Transverse colon (tissue), 4 donors: Measurements from ENCODE around the gene ALS2. TPM values are rescaled to one million over a fixed set of nuclear protein-coding genes. Genes with fewer than 3 reads are reported as not detected.

Experiments
- DNase-seq: peaks from one replicate; pipeline ENCODE4 v3.0.0-alpha.2; 2019
- H3K27ac ChIP-seq, 4 donors: fragments of 200-600 bp; sonication (generic); 2 replicates each; pipeline ENCODE4 v1.5.1; 2016 to 2018; ENCODE audit warnings: inconsistent platforms in 4 of 4
- H3K27me3 ChIP-seq: fragments of 200-600 bp; sonication (generic); 2 replicates; pipeline ENCODE4 v1.5.1; 2017; ENCODE audit warnings: inconsistent platforms
- H3K36me3 ChIP-seq, 4 donors: fragments of 200-600 bp; sonication (generic); 2 replicates each; pipeline ENCODE4 v1.5.1; 2017 to 2019; ENCODE audit warnings: inconsistent platforms in 4 of 4
- H3K4me1 ChIP-seq, 4 donors: fragments of 200-600 bp; sonication (generic); 2 replicates each; pipeline ENCODE4 v1.5.1; 2017 to 2020; ENCODE audit warnings: inconsistent platforms in 4 of 4
- H3K4me3 ChIP-seq, 4 donors: fragments of 200-600 bp; sonication (generic); 1 replicate in 1 of 4; 2 replicates in 3 of 4; pipeline versions ENCODE4 v1.5.1 to v1.6.1; 2017 to 2019; ENCODE audit warnings: inconsistent platforms in 4 of 4
- H3K9me3 ChIP-seq, 2 donors: fragments of 200-600 bp; sonication (generic); 2 replicates each; pipeline ENCODE4 v1.5.1; 2017 to 2019; ENCODE audit warnings: inconsistent platforms in 2 of 2
- EP300 ChIP-seq: sonication (generic); formaldehyde crosslinking; IDR thresholded peaks from one replicate; pipeline ENCODE4 v1.6.1; 2017; ENCODE audit warnings: antibody characterized with exemption, low read depth
- POLR2A ChIP-seq: fragments of 450-650 bp; IDR thresholded peaks from one replicate; pipeline ENCODE4 v1.6.1; 2016; ENCODE audit warnings: antibody characterized with exemption, mild to moderate bottlenecking, moderate library complexity
- POLR2AphosphoS5 ChIP-seq, 3 donors: sonication (generic); formaldehyde crosslinking; IDR thresholded peaks; one replicate each; pipeline ENCODE4 v1.6.1; 2016; ENCODE audit warnings: antibody characterized with exemption in 3 of 3
- WGBS, 2 donors: methylation state at CpG; one replicate each; pipeline ENCODE4 v1.1.5; 2018; ENCODE audit warnings: low coverage in 1 of 2; 5-methylcytosine and 5-hydroxymethylcytosine counted together
- in situ Hi-C, 4 donors: fragments of 200-750 bp; cut with MboI; loops; one replicate each; pipeline versions ENCODE4 v1.15.0 to v1.15.1; 2017; ENCODE audit warnings: low sequenced_read_pairs in 3 of 4, low pct_ligation_motif_present in 1 of 4, low pct_unique_long_range_greater_than_20kb in 1 of 4
- intact Hi-C: fragments of 100-400 bp; cut with DNase I; formaldehyde crosslinking; loops from one replicate; pipeline ENCODE4 v1.15.1; 2023; ENCODE audit warnings: low total_unique reads
- total RNA-seq, 4 donors: library from RNA; depleted of rRNA; stranded (reverse); fragments of >200 nt; gene quantifications; one replicate each; pipeline ENCODE4 v1.1.0, GENCODE V29; 2016
- TF ChIP-seq, protein P1 (sequence below), 5 experiments: fragments of 200-600 bp in 3 of 5; fragments of 450-650 bp in 2 of 5; sonication (generic) in 3 of 5; IDR thresholded peaks; 1 replicate in 2 of 5; 2 replicates in 3 of 5; pipeline ENCODE4 v1.5.1; 2016 to 2017; ENCODE audit warnings: antibody characterized with exemption in 5 of 5, inconsistent platforms in 3 of 5, mild to moderate bottlenecking in 2 of 5, moderate library complexity in 1 of 5

The ALS2 gene
- total RNA-seq, 4 donors from 2014 or later, result 7.9 to 61.1 (median 8.9) TPM

- 60 to 83% methylated on average over 5 to 6 of the region's 6 CpGs for WGBS, 2 donors
- TF ChIP-seq EP300 (no peak), POLR2AphosphoS5 (IDR thresholded peaks at IDR 0.05) (no peak), POLR2A (no peak)
- TF ChIP-seq, protein P1, sequence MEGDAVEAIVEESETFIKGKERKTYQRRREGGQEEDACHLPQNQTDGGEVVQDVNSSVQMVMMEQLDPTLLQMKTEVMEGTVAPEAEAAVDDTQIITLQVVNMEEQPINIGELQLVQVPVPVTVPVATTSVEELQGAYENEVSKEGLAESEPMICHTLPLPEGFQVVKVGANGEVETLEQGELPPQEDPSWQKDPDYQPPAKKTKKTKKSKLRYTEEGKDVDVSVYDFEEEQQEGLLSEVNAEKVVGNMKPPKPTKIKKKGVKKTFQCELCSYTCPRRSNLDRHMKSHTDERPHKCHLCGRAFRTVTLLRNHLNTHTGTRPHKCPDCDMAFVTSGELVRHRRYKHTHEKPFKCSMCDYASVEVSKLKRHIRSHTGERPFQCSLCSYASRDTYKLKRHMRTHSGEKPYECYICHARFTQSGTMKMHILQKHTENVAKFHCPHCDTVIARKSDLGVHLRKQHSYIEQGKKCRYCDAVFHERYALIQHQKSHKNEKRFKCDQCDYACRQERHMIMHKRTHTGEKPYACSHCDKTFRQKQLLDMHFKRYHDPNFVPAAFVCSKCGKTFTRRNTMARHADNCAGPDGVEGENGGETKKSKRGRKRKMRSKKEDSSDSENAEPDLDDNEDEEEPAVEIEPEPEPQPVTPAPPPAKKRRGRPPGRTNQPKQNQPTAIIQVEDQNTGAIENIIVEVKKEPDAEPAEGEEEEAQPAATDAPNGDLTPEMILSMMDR (IDR thresholded peaks at IDR 0.05), result no peak
- in situ Hi-C loops, result no loop called here
- Histone ChIP-seq H3K4me3 (no peak overlapping the region), H3K27me3 (no peaks in the 10 kb centered on the region), H3K36me3 (no peaks in the 10 kb centered on the region), H3K4me1 (no peaks in the 10 kb centered on the region), H3K9me3 (no peaks in the 10 kb centered on the region), H3K27ac (no peak overlapping the region)
- no peak for DNase-seq
- intact Hi-C loops, result no loop called here
Measured at GRCh38 chr2:201794294-201794693, 13.6 kb upstream of the ALS2 start.

- no peaks in the 10 kb centered on the region for H3K36me3 ChIP-seq
- no peaks in the 10 kb centered on the region for H3K9me3 ChIP-seq
- 67 to 100% methylated on average over 1 of the region's 1 CpG for WGBS, 2 donors
- H3K4me3 ChIP-seq, result no peak overlapping the region
- in situ Hi-C loops (no loop called here), intact Hi-C loops (no loop called here)
- no peaks in the 10 kb centered on the region for H3K27me3 ChIP-seq
- no peak for DNase-seq
- no peak overlapping the region for H3K27ac ChIP-seq
- TF ChIP-seq POLR2A (no peak), EP300 (no peak), POLR2AphosphoS5 (IDR thresholded peaks at IDR 0.05) (no peak)
- TF ChIP-seq, protein P1 (IDR thresholded peaks at IDR 0.05), result no peak
- no peaks in the 10 kb centered on the region for H3K4me1 ChIP-seq
Measured at GRCh38 chr2:201793631-201794030, 12.9 kb upstream of the ALS2 start.

DNA sequence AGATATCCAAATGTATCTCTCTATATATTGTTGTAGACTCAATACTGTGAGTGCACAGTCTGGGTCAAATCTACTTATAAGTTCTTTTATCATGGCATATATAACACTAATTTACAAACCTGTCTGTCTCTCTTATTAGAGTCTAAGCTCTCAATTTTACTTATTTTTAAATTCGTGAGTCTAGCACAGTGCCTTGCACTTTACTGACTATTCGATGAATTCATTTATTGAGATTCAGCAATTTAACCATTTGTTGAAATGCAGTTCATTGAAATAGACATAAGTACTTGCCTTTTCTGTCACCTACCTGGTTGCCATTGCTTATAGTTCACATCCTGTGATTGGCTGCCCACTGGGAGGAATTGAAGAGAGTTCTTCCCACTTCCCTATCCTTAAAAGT, 10.3 kb upstream of the ALS2 start:
- DNase-seq, result no peak
- intact Hi-C loops (no loop called here), in situ Hi-C loops (no loop called here)
- 61 to 86% methylated on average over 2 of the region's 2 CpGs for WGBS, 2 donors
- H3K27me3 ChIP-seq, result no peaks in the 10 kb centered on the region
- H3K27ac ChIP-seq, result no peak overlapping the region
- H3K4me1 ChIP-seq, result no peaks in the 10 kb centered on the region
- no peaks in the 10 kb centered on the region for H3K9me3 ChIP-seq
- TF ChIP-seq POLR2AphosphoS5 (IDR thresholded peaks at IDR 0.05), result no peak
- no peak for TF ChIP-seq EP300
- TF ChIP-seq POLR2A, result no peak
- TF ChIP-seq, protein P1 (IDR thresholded peaks at IDR 0.05), result no peak
- no peak overlapping the region for H3K4me3 ChIP-seq
- H3K36me3 ChIP-seq, result no peaks in the 10 kb centered on the region

- intact Hi-C loops, result no loop called here
- H3K4me3 ChIP-seq, result no peak overlapping the region
- TF ChIP-seq EP300, result no peak
- no peak for DNase-seq
- H3K4me1 ChIP-seq, result no peaks in the 10 kb centered on the region
- in situ Hi-C loops, result no loop called here
- no peaks in the 10 kb centered on the region for H3K9me3 ChIP-seq
- 91 to 92% methylated on average over 3 of the region's 3 CpGs for WGBS, 2 donors
- no peaks in the 10 kb centered on the region for H3K27me3 ChIP-seq
- H3K27ac ChIP-seq, result no peak overlapping the region
- H3K36me3 ChIP-seq, result no peaks in the 10 kb centered on the region
Measured at GRCh38 chr2:201790291-201790690, 9.6 kb upstream of the ALS2 start.

DNA sequence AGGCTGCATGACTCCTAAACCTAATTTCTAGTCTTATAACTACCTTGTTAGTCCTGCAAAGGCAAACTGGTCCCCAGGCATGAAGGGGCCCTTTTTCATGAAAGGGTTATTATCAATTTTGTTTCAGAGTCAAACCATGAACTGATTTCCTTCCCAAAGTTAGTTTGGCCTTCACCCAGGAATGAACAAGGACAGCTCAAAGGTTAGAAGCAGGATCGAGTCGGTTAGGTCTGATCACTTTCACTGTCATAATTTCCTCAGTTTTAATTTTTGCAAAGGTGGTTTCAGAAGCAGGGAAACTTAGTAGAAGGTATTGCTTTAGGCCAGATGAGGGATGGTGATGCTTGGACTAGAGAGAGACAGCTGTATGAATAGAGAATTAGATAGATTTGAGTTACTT, 8.7 kb upstream of the ALS2 start:
- no peak overlapping the region for H3K4me3 ChIP-seq
- H3K27ac ChIP-seq, result no peak overlapping the region
- 52 to 76% methylated on average over 2 of the region's 2 CpGs for WGBS, 2 donors
- DNase-seq, result no peak
- no peaks in the 10 kb centered on the region for H3K27me3 ChIP-seq
- no peaks in the 10 kb centered on the region for H3K36me3 ChIP-seq
- intact Hi-C loops, result no loop called here
- no peaks in the 10 kb centered on the region for H3K9me3 ChIP-seq
- no peaks in the 10 kb centered on the region for H3K4me1 ChIP-seq
- in situ Hi-C loops, result no loop called here
- TF ChIP-seq, protein P1 (IDR thresholded peaks at IDR 0.05), result no peak
- TF ChIP-seq POLR2AphosphoS5 (IDR thresholded peaks at IDR 0.05) (no peak), EP300 (no peak), POLR2A (no peak)
